ENCODE data around the gene ARMC2. TPM values are rescaled to one million over a fixed set of nuclear protein-coding genes. Genes with fewer than 3 reads are reported as not detected.
"Not testable (repeated sequence)": the region's sequence is repeated elsewhere in the genome, so short reads cannot be mapped to it uniquely, and the experiment has no call there.

Gene ARMC2
- total RNA-seq, 2 experiments from 2014 or later = 12.2 to 13.6 TPM

DNA sequence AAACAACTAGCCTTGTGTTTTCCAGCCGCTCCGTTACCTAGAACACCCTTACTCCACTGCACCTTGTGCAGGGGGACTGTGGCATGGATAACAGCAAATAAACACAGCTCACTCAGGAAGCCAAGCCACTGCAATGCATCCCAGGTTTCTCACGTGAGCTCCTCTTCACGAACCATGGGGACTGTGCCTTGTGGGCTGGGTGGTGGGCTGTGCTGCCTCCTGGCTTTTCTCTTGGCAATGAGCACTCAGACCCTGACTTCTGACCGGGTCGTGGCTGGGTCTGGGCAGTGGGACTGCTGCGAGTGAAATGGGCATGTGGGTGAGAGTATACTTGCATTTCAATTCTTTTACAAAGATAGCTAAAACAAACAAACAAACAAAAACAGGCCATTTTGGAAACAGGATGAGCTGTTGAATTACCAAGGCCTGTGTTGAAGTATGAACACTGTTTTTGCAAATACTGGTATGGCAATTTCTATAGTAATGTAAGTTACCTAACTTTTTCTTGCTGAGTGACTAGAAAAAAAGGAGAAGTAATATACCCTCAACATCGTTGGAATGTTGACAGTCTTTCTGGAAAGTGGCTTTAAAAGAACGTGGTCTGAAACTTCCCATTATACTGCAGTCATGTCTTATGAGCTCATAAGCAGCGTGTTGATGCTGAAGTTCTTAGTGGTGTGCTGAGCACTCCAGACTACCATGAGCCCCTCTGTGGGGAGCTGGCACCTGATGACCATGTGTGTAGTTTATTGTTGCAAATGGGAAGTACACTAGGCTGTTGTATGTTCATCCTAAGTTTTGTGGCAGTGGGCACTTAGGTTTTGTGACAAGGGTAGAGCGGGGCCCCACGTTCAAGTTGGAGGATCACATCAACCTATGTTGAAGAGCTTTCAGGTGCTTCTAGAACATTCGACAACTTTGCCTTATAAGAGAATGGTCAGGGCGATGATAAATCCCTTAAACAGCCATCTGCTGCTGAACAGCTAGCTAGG lies 120.4 kb downstream of the ARMC2 start:
- Mint-ChIP-seq H3K27me3 (no peaks in the 10 kb centered on the region), H3K9me3 (no peaks in the 10 kb centered on the region), H3K36me3 (ENCODE audit: low read depth) (no peaks in the 10 kb centered on the region), H3K27ac (no peak overlapping the region), H3K4me1 (peaks cover 20% of the 10 kb centered on the region), H3K4me3 (no peak overlapping the region)
- CTCF ChIA-PET = interaction anchor here (1.2 kb wide), 1 partner anchor 47 kb away, joined by 3 read pairs; no protein-coding TSS in a partner anchor
- POLR2A ChIA-PET = no interaction called here
- no peak for DNase-seq

DNA sequence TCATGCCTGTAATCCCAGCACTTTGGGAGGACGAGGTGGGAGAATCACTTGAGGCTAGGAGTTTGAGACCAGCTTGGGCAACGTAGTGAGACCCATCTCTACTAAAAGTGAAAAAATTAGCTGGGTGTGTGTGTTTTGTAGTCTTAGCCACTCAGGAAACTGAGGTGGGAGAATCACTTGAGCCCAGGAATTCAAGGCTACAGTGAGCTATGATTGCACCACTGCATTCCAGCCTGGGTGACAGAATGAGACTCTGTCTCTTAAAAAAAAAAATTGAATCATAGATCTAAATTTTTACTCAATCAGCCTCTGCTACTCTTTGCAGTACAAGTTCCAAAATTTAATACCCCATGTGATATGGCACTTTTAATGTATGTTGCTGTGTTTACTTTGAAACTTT lies 121.6 kb downstream of the ARMC2 start:
- H3K4me1 Mint-ChIP-seq = peaks cover 20% of the 10 kb centered on the region
- ChIA-PET CTCF (interaction anchor here (0.9 kb wide), 1 partner anchor 15 kb away, joined by 3 read pairs; no protein-coding TSS in a partner anchor), POLR2A (no interaction called here)
- H3K27me3 Mint-ChIP-seq = no peaks in the 10 kb centered on the region
- no peak for DNase-seq
- H3K4me3 Mint-ChIP-seq = no peak overlapping the region
- H3K27ac Mint-ChIP-seq = no peak overlapping the region
- no peaks in the 10 kb centered on the region for H3K36me3 Mint-ChIP-seq (ENCODE audit: low read depth)
- no peaks in the 10 kb centered on the region for H3K9me3 Mint-ChIP-seq

DNA sequence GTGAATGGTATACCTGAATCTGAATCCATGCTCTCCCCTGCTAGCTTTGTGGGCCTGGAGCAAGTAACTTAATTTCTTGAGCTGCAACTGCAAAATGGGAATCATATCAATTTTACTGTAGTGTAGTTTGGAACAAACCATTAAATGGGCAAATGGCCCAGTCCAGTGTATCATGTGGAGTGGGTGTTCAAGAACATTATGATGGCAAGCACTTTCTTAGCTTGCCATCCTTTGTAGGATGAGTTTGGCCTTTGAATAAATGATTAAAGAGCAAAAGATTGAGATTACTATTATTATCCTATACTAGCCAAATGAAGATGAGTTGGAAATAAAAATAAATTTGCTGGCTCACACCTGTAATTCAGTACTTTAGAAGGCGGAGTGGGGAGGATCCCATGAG lies 126.0 kb downstream of the ARMC2 start:
- Mint-ChIP-seq H3K9me3 (no peaks in the 10 kb centered on the region), H3K27ac (no peak overlapping the region), H3K36me3 (ENCODE audit: low read depth) (peaks cover 8% of the 10 kb centered on the region), H3K4me3 (no peak overlapping the region), H3K27me3 (peaks cover 12% of the 10 kb centered on the region), H3K4me1 (peaks cover 7% of the 10 kb centered on the region)
- ChIA-PET CTCF (no interaction called here), POLR2A (interaction anchor here (0.5 to 0.6 kb wide), 2 partner anchors 109 to 200 kb away, joined by 3 to 4 read pairs; no protein-coding TSS in a partner anchor)
- no peak for DNase-seq

DNA sequence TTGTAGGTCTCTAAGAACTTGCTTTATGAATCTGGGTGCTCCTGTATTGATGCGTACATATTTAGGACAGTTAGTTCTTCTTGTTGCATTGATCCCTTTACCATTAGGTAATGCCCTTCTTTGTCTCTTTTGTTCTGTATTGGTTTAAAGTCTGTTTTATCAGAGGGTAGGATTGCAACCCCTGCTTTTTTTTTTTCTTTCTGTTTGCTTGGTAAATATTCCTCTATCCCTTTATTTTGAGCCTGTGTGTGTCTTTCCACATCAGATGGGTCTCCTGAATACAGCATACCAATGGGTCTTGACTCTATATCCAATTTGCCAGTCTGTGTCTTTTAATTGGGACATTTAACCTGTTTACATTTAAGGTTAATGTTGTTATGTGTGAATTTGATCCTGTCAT lies 130.4 kb downstream of the ARMC2 start:
- H3K9me3 Mint-ChIP-seq, H3K4me1 Mint-ChIP-seq, H3K4me3 Mint-ChIP-seq, H3K27ac Mint-ChIP-seq, DNase-seq, POLR2A ChIA-PET, CTCF ChIA-PET: not testable (repeated sequence)
- Mint-ChIP-seq H3K36me3 (ENCODE audit: low read depth) (peaks cover 10% of the 10 kb centered on the region), H3K27me3 (peaks cover 12% of the 10 kb centered on the region)

DNA sequence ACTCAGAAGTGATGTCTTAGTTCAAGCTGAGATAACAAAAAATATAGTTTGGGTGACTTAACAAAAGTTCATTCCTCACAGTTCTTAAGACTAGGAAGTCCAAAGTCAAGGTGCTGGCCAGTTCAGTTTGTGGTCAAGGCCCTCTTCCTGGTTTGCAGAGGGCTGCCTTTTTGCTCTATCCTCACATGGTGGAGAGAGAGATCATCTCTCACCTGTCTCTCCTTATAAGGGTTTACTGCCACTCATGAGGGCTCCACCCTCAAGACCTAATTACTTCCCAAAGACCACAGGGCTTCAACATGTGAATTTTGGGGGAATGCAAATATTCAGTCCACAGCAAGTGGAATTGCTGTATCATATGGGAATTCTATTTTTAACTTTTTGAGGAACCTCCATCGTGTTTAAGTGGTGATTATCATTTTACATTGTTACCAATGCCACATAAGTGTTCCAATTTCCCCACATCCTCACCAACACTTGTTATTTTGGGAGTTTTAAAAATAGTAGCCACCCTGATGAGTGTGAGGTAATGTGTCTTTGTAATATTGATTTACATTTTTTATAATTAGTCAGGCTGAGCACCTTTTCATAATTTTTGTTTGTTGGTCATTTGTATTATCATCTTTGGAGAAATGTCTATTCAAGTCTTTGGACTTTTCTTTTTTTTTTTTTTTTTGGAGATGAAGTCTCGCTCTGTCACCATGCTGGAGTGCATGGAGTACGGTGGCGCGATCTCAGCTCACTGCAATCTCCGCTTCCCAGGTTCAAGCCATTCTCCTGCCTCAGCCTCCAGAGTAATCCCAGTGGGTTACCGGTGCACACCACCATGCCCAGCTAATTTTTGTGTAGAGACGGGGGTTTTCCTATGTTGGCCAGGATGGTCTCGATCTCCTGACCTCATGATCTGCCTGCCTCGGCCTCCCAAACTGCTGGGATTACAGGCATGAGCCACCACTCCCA lies 134.2 kb downstream of the ARMC2 start:
- CTCF ChIA-PET = no interaction called here
- H3K9me3 Mint-ChIP-seq = peaks cover 2% of the 10 kb centered on the region
- no peaks in the 10 kb centered on the region for H3K4me1 Mint-ChIP-seq
- H3K36me3 Mint-ChIP-seq (ENCODE audit: low read depth) = peaks cover 22% of the 10 kb centered on the region
- POLR2A ChIA-PET = no interaction called here
- DNase-seq = no peak
- no peak overlapping the region for H3K27ac Mint-ChIP-seq
- peaks cover 8% of the 10 kb centered on the region for H3K27me3 Mint-ChIP-seq
- H3K4me3 Mint-ChIP-seq = no peak overlapping the region

DNA sequence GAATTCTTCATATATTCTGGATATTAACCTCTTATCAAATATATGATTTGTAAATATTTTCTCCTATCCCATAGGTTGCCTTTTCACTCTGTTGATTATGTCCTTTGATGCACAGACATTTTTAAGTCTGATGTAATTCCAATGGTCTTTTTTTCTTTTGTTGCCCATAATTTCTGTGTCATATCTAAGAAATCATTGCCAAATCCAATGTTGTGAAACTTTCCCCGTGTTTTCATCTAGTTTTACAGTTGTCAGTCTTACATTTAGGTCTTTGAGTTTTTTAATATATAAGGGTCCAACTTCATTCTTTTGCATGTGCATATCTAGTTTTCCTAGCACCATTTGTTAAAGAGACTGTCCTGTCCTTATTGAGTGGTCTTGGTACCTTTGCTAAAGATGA lies 134.9 kb downstream of the ARMC2 start:
- H3K27me3 Mint-ChIP-seq = peaks cover 3% of the 10 kb centered on the region
- no peak overlapping the region for H3K27ac Mint-ChIP-seq
- POLR2A ChIA-PET = no interaction called here
- peaks cover 22% of the 10 kb centered on the region for H3K36me3 Mint-ChIP-seq (ENCODE audit: low read depth)
- H3K9me3 Mint-ChIP-seq = peaks cover 2% of the 10 kb centered on the region
- CTCF ChIA-PET = no interaction called here
- no peak overlapping the region for H3K4me3 Mint-ChIP-seq
- H3K4me1 Mint-ChIP-seq = no peaks in the 10 kb centered on the region
- DNase-seq = no peak

DNA sequence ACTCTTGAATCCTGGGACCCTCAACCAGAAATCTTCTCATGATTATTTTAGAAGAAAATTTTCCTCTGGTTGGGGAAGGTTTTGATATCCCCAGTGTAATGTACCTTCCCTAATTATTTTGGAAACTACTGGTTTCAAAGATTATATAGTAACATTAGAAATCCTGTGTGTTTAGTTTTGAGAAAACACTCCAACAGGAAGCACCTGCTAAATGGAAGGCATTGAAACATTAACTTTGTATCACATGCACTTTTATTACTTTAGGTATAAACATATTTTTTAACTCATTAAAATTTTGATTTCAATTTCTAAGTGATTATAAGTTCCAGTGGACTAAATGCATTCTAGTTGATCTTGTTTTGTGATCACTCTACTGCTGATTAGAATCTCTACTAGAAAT lies 137.1 kb downstream of the ARMC2 start:
- Mint-ChIP-seq H3K27me3 (no peaks in the 10 kb centered on the region), H3K9me3 (no peaks in the 10 kb centered on the region), H3K4me1 (no peaks in the 10 kb centered on the region), H3K4me3 (no peak overlapping the region), H3K27ac (no peak overlapping the region), H3K36me3 (ENCODE audit: low read depth) (peaks cover 33% of the 10 kb centered on the region)
- DNase-seq = no peak
- ChIA-PET CTCF (no interaction called here), POLR2A (no interaction called here)

DNA sequence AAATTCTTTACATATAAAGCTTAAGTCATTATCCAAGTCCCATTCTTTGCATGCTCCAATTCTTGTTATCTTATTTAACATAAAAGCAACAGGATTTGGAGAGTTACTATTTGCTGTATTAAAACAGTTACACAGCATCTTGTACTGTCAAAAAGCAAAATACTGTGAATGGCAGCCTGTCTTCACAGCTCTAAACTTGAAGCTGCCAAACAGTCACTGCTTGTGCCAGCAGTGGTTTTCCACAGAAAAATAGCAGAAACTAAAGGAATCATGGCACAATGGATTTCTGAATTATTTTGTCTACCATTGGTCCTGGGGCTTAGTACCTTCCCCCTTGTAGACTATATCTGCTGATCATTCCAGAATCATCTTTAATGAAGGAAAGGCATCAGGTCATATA lies 138.9 kb downstream of the ARMC2 start:
- POLR2A ChIA-PET = interaction anchor here (2.0 kb wide), 1 partner anchor 107 kb away, joined by 5 read pairs; the partner anchor contains the start of gene SESN1

DNA sequence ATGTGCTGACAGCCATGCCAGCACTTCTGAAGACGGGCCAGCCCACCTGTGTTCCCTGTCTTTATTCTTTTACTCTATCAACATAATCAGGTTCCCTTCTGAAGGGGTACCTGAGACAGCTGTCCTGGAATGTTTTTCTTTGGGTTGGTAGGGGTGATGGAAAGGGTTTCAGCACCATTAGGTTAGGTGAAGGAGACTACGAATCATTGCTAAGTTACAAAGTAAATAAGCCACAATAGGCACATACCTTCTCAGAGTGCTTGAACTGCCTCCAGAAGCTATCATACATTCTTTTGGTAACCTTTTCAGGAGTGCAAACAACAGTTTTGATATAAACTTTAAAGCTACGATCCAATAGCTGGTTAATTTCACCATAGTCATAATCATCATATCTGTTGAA lies 140.1 kb downstream of the ARMC2 start:
- Mint-ChIP-seq H3K27me3 (no peaks in the 10 kb centered on the region), H3K27ac (no peak overlapping the region), H3K4me1 (no peaks in the 10 kb centered on the region), H3K36me3 (ENCODE audit: low read depth) (peaks cover 50% of the 10 kb centered on the region), H3K9me3 (no peaks in the 10 kb centered on the region), H3K4me3 (no peak overlapping the region)
- CTCF ChIA-PET = interaction anchor here (1.0 to 1.2 kb wide), 2 partner anchors 71 to 107 kb away, joined by 3 read pairs; partner anchors contain the start of genes CEP57L1 and SESN1
- no peak for DNase-seq
- POLR2A ChIA-PET = interaction anchor here (1.4 to 2.0 kb wide), 2 partner anchors 21 to 106 kb away, joined by 5 to 7 read pairs; partner anchors contain the start of gene SESN1

More for the DNA sequence above, 138.9 kb downstream of the ARMC2 start:
- Mint-ChIP-seq H3K36me3 (ENCODE audit: low read depth) (peaks cover 46% of the 10 kb centered on the region), H3K4me3 (no peak overlapping the region), H3K27ac (no peak overlapping the region), H3K4me1 (no peaks in the 10 kb centered on the region), H3K27me3 (no peaks in the 10 kb centered on the region), H3K9me3 (no peaks in the 10 kb centered on the region)
- CTCF ChIA-PET = no interaction called here
- DNase-seq = no peak

DNA sequence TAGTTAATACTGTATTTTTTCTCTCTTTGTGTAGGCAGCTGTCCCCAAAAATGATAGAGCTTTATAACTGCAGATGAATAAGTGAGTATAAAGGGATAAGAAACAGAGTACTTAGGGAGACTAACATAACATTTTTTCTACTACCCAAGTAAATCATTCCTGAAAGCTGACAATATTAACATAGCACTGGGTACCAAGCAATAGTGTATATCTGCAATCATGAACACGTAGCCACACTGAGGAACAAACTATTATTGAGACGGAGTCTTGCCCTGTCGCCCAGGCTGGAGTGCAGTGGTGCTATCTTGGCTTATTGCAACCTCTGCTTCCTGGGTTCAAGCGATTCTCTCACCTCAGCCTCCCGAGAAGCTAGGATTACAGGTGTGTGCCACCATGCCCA lies 140.5 kb downstream of the ARMC2 start:
- Mint-ChIP-seq H3K4me3 (no peak overlapping the region), H3K27ac (no peak overlapping the region), H3K27me3 (no peaks in the 10 kb centered on the region), H3K9me3 (no peaks in the 10 kb centered on the region), H3K36me3 (ENCODE audit: low read depth) (peaks cover 50% of the 10 kb centered on the region), H3K4me1 (no peaks in the 10 kb centered on the region)
- ChIA-PET POLR2A (interaction anchor here (1.4 kb wide), 1 partner anchor 21 kb away, joined by 7 read pairs; no protein-coding TSS in a partner anchor), CTCF (interaction anchor here (1.2 kb wide), 1 partner anchor 72 kb away, joined by 3 read pairs; no protein-coding TSS in a partner anchor)
- DNase-seq = no peak

DNA sequence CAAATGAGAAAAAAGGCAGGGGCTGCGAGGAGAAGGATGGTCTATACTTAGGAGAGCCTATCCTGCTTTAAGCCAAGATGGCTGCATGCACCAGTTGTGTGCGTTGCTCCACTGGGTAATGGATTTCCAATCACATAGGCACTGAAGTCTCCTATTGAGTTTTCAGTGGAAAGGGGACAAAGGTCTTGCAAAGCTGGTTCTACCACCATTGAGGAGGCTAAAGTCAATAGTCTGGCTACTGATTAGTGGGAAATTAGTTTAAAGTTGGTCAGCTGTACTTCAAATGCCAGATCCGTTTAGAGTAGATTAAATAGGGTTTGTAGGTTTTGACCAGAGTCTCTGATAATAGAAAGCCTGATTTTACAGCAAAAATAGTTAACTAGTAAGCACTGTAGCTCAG lies 141.5 kb downstream of the ARMC2 start:
- Mint-ChIP-seq H3K36me3 (ENCODE audit: low read depth) (peaks cover 45% of the 10 kb centered on the region), H3K4me1 (no peaks in the 10 kb centered on the region), H3K4me3 (no peak overlapping the region), H3K27ac (no peak overlapping the region), H3K27me3 (no peaks in the 10 kb centered on the region), H3K9me3 (no peaks in the 10 kb centered on the region)
- DNase-seq = no peak
- ChIA-PET CTCF (no interaction called here), POLR2A (no interaction called here)

DNA sequence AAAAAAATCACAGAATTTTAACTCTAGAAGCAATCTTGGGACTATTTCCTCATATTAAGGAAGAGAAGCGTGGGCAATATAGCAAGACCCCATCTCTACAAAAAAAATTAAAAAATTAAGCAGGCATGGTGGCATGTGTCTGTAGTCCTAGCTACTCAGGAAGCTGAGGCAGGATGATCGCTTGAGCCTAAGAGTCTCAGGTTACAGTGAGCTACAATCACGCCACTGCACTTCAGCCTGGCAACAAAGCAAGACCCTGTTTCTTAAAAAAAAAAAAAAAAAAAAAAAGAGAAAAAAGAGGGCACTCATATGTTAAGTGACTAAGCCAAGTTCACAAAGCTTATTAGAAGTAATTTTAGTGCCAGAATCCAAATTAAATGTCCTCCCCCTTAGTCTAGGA lies 145.7 kb downstream of the ARMC2 start:
- H3K36me3 Mint-ChIP-seq (ENCODE audit: low read depth) = peaks cover 39% of the 10 kb centered on the region
- CTCF ChIA-PET = no interaction called here

DNA sequence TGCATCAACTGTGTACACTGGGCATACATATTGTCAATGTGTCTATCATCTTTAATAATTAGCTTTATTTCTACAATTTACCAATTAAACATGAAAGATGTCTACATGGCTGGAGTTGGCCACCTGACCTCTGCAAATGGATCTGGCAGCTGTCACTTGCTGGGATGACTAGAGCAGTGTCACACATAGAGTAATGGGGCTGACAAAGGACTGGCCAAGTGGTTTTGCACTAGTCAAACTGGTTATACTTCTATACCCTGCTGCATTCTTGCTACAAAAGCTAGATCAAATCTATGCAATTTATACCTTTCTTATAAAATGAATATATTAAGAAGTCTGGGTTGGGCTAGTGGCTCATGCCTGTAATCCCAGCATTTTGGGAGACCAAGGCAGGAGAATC lies 147.1 kb downstream of the ARMC2 start:
- Mint-ChIP-seq H3K9me3 (no peaks in the 10 kb centered on the region), H3K4me1 (no peaks in the 10 kb centered on the region), H3K27ac (no peak overlapping the region), H3K27me3 (no peaks in the 10 kb centered on the region), H3K4me3 (no peak overlapping the region), H3K36me3 (ENCODE audit: low read depth) (peaks cover 41% of the 10 kb centered on the region)
- no peak for DNase-seq
- POLR2A ChIA-PET = no interaction called here
- CTCF ChIA-PET = no interaction called here

More for the DNA sequence above, 145.7 kb downstream of the ARMC2 start:
- H3K4me1 Mint-ChIP-seq = no peaks in the 10 kb centered on the region
- POLR2A ChIA-PET = no interaction called here
- no peak overlapping the region for H3K4me3 Mint-ChIP-seq
- no peaks in the 10 kb centered on the region for H3K27me3 Mint-ChIP-seq
- H3K9me3 Mint-ChIP-seq = no peaks in the 10 kb centered on the region
- no peak overlapping the region for H3K27ac Mint-ChIP-seq
- no peak for DNase-seq

Measured in activated CD4-positive, alpha-beta memory T cell treated with anti-CD3 and anti-CD28 coated beads, Interleukin-2, amount 10 ng/mL, durations not matched to agents 7 days and 5 days (primary cell).